Measurements from ENCODE around the gene TM9SF3. TPM values are rescaled to one million over a fixed set of nuclear protein-coding genes. Genes with fewer than 3 reads are reported as not detected.

Gene TM9SF3
- 70.1 to 97.9 TPM (median 85.3 TPM) in 5 replicates for total RNA-seq (2022; extraction: Qiagen RNA extraction)

DNA sequence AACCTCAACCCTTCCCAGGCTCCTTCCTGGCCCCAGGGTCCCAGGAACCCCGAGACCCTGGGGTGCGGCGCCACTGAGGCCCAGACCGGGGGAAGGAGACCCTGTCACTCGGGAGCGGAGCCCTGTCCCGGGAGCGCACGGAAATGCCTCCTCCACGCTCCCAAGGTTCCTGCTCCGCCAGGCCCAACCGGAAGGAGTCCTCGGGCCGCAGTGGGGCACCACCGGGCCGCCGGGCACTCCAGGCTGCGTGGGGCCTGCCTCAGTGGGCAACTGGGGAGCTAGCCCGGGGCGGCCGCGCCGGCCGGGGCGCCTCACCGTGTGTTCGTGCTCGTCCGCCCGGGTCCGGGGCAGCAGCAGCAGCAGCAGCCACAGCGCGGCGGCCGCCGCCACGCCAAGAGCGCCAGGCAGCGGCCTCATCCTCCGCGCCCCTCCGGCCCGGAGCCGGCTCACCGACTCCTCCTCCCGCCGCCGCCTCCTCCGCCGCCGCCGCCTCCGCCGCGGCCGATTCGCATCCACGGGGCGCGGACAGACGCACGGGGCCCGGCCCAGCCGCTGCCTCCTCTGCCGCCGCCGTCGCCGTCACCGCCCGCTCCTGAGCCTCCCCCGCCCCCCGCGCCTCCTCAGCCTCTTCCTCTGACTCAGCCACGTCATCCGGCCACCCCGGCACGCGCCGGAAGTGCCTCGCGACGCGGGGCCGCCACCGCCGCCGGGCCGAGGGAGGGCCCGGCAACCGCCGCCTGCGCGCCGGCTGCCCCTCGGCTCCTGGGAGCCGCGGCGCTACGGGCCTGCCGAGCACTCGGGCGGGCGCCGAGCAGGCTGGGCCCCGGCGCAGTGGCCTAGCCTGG lies at the start of gene TM9SF3:
TSS of gene TM9SF3 (minus strand) at position 594 of the 845 bp plus-strand sequence. CDS start at position 417, 177 bp downstream.

DNA sequence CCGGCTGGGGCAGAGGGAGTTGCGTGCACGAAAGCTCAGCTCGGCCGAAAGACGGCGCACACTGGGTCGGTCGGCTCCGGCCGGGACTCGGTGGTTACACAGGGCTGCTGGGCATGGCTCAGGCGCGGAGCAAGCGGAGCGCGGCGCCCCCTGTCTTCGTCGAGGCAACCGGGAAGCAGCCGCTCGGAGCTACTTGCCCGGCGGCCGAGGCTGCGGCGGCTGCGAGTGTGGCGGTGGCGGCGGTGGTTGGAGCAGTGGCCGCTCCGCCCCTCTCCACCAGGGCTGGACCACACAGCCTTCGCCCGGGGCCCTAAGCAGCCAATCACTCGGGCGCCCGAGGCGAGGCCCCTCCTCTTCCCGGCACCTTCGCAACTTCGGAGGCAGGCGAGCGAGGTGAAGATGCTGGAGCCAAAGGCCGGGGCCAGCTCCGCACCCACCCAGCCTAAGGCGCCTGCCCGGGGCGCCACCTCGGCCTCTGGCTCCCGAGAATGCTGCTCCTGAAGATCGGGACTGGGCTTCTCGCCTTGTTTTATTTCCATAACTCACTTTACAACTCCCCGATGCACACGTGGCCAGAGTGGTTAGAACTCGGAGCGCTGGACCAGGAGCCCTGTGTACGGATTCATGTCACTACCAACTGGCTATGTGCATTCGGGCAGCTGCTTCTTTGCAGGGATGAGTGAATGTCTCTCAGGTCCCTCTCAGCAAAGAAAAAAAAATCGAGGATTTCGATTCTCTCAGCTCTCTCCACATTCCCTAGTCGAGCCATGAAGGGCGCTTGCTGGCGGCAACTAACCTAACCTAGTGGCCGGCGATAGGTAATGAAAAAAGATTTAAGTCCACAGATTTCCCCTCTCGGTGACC lies 72.9 kb downstream of the TM9SF3 start, which contains the start of gene TLL2:
TSS of gene TLL2 (minus strand) at position 229 of the 864 bp plus-strand sequence. CDS start 241 bp downstream, outside the sequence.

Other genes with a start within 250 kb of the TM9SF3 start
- gene OPALIN, start 228.0 kb downstream of the TM9SF3 start, total RNA-seq (2022; extraction: Qiagen RNA extraction): not detected in 5 replicates
- gene TLL2, start 73.1 kb downstream of the TM9SF3 start, total RNA-seq (2022; extraction: Qiagen RNA extraction): 0.11 to 0.16 TPM (median 0.12 TPM) in 5 replicates
- 0.54 to 0.86 TPM (median 0.67 TPM) in 5 replicates for gene PIK3AP1, start 133.5 kb upstream of the TM9SF3 start, total RNA-seq (2022; extraction: Qiagen RNA extraction)
- gene LCOR, start 245.3 kb upstream of the TM9SF3 start, total RNA-seq (2022; extraction: Qiagen RNA extraction): 6.5 to 15.0 TPM (median 8.1 TPM) in 5 replicates